ENCODE measurements around the gene TMEM141. TPM values are rescaled to one million over a fixed set of nuclear protein-coding genes. Genes with fewer than 3 reads are reported as not detected.
A peak's percentile ranks its signal among the peaks of the same experiment; 100 is the strongest.
"Not testable (repeated sequence)": the region's sequence is repeated elsewhere in the genome, so short reads cannot be mapped to it uniquely, and the experiment has no call there.

The TMEM141 gene
- total RNA-seq, 1 donor, result 39.7 TPM

DNA sequence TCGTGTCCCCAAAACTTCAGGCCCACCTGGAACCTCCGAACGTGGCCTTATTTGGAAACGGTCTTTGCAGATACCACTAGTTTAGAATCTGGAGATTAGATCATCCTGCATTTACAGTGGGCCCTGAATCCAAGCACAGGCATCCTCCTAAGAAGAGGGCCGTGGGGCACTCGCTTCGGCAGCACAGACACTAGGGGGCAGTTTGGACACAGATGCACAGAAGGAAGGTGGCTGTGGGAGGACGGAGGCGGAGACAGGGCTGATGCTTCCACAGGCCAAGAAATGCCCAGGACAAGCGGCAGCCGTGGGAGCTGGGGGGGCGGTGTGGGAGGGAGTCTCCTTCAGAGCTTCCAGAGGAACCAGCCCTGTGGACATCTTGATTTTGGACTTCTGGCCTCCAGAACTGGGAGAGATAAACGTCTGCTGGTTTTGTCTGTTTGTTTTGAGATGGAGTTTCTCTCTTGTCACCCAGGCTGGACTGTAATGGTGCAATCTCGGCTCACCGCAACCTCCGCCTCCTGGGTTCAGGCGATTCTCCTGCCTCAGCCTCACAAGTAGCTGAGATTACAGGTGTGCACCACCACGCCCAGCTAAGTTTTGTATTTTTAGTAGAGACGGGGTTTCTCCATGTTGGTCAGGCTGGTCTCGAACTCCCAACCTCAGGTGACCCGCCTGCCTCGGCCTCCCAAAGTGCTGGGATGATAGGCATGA lies 30.2 kb upstream of the TMEM141 start:
- TF ChIP-seq, protein P1, sequence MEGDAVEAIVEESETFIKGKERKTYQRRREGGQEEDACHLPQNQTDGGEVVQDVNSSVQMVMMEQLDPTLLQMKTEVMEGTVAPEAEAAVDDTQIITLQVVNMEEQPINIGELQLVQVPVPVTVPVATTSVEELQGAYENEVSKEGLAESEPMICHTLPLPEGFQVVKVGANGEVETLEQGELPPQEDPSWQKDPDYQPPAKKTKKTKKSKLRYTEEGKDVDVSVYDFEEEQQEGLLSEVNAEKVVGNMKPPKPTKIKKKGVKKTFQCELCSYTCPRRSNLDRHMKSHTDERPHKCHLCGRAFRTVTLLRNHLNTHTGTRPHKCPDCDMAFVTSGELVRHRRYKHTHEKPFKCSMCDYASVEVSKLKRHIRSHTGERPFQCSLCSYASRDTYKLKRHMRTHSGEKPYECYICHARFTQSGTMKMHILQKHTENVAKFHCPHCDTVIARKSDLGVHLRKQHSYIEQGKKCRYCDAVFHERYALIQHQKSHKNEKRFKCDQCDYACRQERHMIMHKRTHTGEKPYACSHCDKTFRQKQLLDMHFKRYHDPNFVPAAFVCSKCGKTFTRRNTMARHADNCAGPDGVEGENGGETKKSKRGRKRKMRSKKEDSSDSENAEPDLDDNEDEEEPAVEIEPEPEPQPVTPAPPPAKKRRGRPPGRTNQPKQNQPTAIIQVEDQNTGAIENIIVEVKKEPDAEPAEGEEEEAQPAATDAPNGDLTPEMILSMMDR (IDR thresholded peaks at IDR 0.05; ENCODE audit: insufficient read depth, low read depth, low read length), result peak; percentile 73
- peak; percentile 67 for DNase-seq (ENCODE audit: low read depth)
- H3K4me3 ChIP-seq (ENCODE audit: low read depth, low read length), result not testable (repeated sequence)

DNA sequence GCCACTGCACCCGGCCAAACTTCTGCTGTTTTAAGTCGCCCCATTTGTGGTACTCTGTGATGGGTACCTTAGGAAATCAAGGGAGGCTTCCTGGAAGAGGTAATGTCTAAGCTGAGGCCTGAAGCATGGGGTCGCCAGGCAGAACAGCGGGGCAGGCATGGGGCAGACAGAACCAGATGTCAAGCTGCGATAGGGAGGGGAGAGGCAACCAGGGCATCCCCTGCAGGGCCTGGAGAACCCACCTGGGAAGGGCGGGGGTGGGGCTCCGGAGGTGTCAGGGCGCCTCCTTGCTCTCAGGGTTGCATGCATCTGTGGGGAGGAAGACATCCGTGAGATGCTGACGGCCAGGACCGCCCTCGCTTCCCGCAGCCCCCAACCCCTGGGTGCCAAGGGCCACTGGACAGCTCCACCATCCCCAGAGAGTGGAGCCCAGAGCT lies 29.6 kb upstream of the TMEM141 start:
- DNase-seq (ENCODE audit: low read depth), result no peak
- TF ChIP-seq, protein P1 (IDR thresholded peaks at IDR 0.05; ENCODE audit: insufficient read depth, low read depth, low read length), result no peak
- no peak overlapping the region for H3K4me3 ChIP-seq (ENCODE audit: low read depth, low read length)

DNA sequence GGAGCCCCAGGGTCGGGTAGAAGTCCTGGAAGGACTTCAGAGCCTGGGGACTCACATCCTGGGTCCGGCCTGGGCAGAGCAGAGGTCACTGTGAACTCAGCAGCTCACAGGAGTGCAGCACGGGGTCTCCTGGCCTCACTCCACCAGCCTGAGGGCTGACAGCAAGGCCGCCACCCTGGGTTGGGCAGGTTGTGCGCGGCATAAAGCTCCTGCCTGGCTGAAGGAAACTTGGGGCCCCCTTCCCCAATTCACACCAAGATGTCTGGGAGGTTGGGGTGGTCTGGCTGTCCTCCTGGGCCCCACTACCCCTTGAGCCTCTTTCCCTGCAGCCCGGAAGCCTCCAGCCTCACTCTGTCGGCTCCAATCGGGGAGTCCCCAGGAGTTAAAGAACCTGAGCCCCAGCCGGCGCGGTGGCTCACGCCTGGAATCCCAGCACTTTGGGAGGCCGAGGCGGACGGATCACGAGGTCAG lies 28.9 kb upstream of the TMEM141 start:
- TF ChIP-seq, protein P1 (IDR thresholded peaks at IDR 0.05; ENCODE audit: insufficient read depth, low read depth, low read length), result no peak
- DNase-seq (ENCODE audit: low read depth), result no peak
- no peak overlapping the region for H3K4me3 ChIP-seq (ENCODE audit: low read depth, low read length)

DNA sequence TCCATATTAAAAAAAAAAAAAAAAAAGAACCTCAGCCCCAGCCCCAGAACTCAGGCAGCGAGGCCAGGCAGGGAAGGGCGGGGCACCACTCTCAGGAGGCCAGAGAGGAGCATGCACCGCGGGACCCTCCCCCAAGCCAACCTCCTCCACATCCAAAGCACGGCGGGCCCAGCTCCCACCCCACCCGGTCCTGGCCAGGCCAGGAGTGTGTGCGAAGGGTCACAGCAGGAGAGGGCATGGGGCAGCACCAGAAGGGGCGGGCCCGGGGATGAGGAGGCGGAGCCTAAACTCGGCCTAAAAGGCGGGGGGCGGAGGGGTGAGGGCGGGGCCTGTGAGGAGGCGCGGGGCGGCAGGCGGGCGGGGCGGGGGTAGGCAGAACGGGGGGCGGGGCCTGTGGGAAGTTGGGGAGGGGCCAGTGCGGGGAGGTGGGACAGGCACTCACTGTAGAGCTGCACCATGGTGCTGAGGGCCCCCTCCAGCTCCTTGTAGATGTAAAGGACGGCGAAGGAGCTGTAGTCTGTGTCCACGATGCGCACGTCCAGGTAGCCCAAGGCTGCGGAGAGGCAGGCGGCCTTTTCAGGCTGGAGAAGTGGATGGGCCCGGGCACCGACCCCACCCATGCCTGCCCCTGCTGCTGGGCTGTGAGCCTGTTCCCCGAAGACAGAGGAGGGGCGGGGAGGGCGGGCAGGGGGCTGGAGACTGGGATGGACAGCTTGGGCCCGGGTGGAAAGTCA lies 28.1 kb upstream of the TMEM141 start:
- no peak for DNase-seq (ENCODE audit: low read depth)
- TF ChIP-seq, protein P1 (IDR thresholded peaks at IDR 0.05; ENCODE audit: insufficient read depth, low read depth, low read length), result no peak
- no peak overlapping the region for H3K4me3 ChIP-seq (ENCODE audit: low read depth, low read length)

DNA sequence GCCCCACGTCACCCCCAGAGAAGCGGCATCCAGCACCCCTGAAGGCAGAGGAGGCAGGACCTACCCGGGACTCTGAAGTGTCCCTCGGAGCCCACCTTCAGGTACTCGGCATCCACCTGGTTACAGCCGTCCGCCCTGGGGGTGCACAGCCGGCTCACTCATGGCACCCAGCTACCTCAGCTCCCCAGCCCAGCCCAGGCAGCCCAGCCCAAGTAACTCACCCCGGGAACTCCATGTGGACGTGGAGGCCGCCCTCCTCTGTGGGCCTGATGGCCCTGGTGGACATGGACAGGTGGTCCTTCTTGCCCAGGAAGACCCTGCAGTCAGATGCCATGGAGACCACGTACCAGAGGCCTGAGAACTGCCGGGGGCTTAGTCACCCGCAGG lies 27.5 kb upstream of the TMEM141 start:
- no peak overlapping the region for H3K4me3 ChIP-seq (ENCODE audit: low read depth, low read length)
- no peak for DNase-seq (ENCODE audit: low read depth)
- TF ChIP-seq, protein P1 (IDR thresholded peaks at IDR 0.05; ENCODE audit: insufficient read depth, low read depth, low read length), result no peak

DNA sequence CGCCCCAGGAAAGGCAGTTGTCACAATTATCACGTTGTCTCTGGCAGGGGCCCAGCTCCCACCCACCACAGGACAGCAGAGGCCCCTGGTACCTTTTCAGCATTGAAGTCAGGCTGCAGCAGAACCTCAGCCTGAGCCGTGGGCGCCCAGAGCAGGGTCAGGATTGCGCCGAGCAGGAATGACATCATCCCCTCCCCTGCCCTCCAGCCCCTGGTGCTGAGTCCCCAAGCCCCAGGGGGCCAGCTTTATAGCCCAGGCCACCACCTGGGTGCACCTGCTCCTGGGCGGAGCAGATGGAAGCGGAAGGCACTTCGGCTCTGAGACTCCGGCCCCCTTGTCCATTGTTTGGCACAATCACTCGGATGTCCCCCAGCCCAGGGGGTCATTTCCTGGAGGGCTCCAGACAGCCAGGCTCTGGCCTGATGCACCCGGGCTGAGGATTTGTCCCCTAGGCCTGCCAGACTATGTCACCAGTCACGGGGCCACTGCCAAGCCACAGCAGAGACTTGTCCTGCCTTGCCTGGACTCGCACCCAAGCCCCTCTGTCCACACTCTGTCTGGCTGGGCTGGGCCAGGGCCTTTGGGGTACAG lies 26.7 kb upstream of the TMEM141 start, which contains the start of gene LCN15:
LCN15 (minus strand) TSS at position 218 of the 591 bp plus-strand sequence; CDS start at position 188, 30 bp downstream.
- TF ChIP-seq, protein P1 (IDR thresholded peaks at IDR 0.05; ENCODE audit: insufficient read depth, low read depth, low read length), result no peak
- DNase-seq (ENCODE audit: low read depth), result no peak
- no peak within 1 kb of the TSS for H3K4me3 ChIP-seq (ENCODE audit: low read depth, low read length)
